Endodermal cell (in vitro differentiated cells): ENCODE data around the gene NCKAP5. TPM values are rescaled to one million over a fixed set of nuclear protein-coding genes. Genes with fewer than 3 reads are reported as not detected.

ENCODE experiments used
- DNase-seq: peaks from one replicate; pipeline ENCODE4 v3.0.0-alpha.2; 2017
- H3K27ac ChIP-seq: 2 replicates; pipeline ENCODE4 v1.5.1; 2013; ENCODE audit warnings: mild to moderate bottlenecking, low read depth, low read length, moderate library complexity
- H3K27me3 ChIP-seq: 2 replicates; pipeline ENCODE4 v1.6.1; 2013; ENCODE audit warnings: mild to moderate bottlenecking, low read length, moderate library complexity; ENCODE audit not compliant: insufficient read depth, control insufficient read depth, poor library complexity, severe bottlenecking
- H3K36me3 ChIP-seq: 2 replicates; pipeline ENCODE4 v1.7.0; 2013; ENCODE audit warnings: mild to moderate bottlenecking, low read length, moderate library complexity; ENCODE audit not compliant: control insufficient read depth, insufficient read depth
- H3K4me1 ChIP-seq: one replicate; pipeline ENCODE4 v1.7.0; 2013; ENCODE audit warnings: low read length; ENCODE audit not compliant: control insufficient read depth, insufficient read depth
- H3K4me3 ChIP-seq: 2 replicates; pipeline ENCODE4 v1.5.1; 2013; ENCODE audit warnings: mild to moderate bottlenecking, low read length, moderate library complexity
- H3K9ac ChIP-seq: 2 replicates; pipeline ENCODE4 v1.6.1; 2013; ENCODE audit warnings: mild to moderate bottlenecking, low read length, moderate library complexity; ENCODE audit not compliant: poor library complexity, severe bottlenecking; ENCODE audit errors: extremely low read depth
- H3K9me3 ChIP-seq: 2 replicates; pipeline ENCODE4 v1.6.1; 2013; ENCODE audit warnings: mild to moderate bottlenecking, low read length, moderate library complexity; ENCODE audit not compliant: control insufficient read depth
- H3K27ac Mint-ChIP-seq: 2 replicates; pipeline ENCODE4 v1.8.0; 2020; ENCODE audit warnings: mixed read lengths
- H3K27me3 Mint-ChIP-seq: 2 replicates; pipeline ENCODE4 v1.8.0; 2021; ENCODE audit warnings: mild to moderate bottlenecking, mixed read lengths; ENCODE audit not compliant: insufficient read depth
- H3K36me3 Mint-ChIP-seq: 2 replicates; pipeline ENCODE4 v1.8.0; 2020; ENCODE audit warnings: low read depth, mixed read lengths
- H3K4me1 Mint-ChIP-seq: 2 replicates; pipeline ENCODE4 v1.8.0; 2020; ENCODE audit warnings: mixed read lengths
- H3K4me3 Mint-ChIP-seq: 2 replicates; pipeline ENCODE4 v1.8.0; 2020; ENCODE audit warnings: mild to moderate bottlenecking, moderate library complexity, mixed read lengths
- H3K9me3 Mint-ChIP-seq: 2 replicates; pipeline ENCODE4 v1.8.0; 2020; ENCODE audit warnings: mild to moderate bottlenecking, mixed read lengths
- WGBS, 2 experiments: methylation state at CpG; one replicate each; pipeline versions ENCODE4 v1.1.5 to v1.1.7; 2013; ENCODE audit warnings: missing lambda C conversion rate in 2 of 2, mixed read lengths in 1 of 2; ENCODE audit not compliant: insufficient coverage in 1 of 2, insufficient read length in 1 of 2; 5-methylcytosine and 5-hydroxymethylcytosine counted together
- total RNA-seq, 2 donors: library from RNA; stranded (reverse); fragmentation: NEBNext Ultra II Directional in 1 of 2; extraction: Animal tissue kit (Norgen Biotek cat#: 25700) in 1 of 2; gene quantifications; 2 replicates in 1 of 2; 3 replicates in 1 of 2; pipeline ENCODE4 v1.2.1, GENCODE V29; 2021
- TF ChIP-seq, protein P1 (sequence below): fragments of 200-600 bp; sonication (generic); conservative IDR thresholded peaks from 2 replicates; pipeline ENCODE4 v1.5.0; 2021; ENCODE audit warnings: antibody characterized with exemption, mild to moderate bottlenecking

The NCKAP5 gene
- total RNA-seq, 2 donors from 2014 or later = 0.58 to 0.92 TPM

DNA sequence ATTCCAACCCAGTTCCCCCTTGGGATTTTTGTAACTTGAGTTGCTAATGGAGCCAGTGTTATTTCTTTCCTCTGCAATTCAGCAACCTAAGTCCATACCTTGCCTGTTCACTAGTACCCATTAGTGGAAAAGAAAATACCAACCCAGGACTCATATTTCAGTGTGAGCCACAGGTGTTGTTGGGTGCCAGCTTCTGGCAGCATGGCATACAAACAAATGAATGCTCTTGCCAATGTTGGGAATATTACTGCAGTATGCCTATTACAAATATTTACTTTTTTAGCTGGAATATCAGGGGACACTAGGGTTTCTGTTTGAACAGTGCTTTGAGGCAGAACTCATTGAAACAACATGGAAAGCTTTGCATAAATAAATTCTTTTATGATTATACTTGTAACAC, 130.2 kb downstream of the NCKAP5 start:
- no peak overlapping the region for H3K9ac ChIP-seq
- H3K9me3 Mint-ChIP-seq = no peaks in the 10 kb centered on the region
- peaks cover 6% of the 10 kb centered on the region for H3K27me3 Mint-ChIP-seq
- no peaks in the 10 kb centered on the region for H3K9me3 ChIP-seq
- no peak for DNase-seq
- peaks cover 27% of the 10 kb centered on the region for H3K4me1 Mint-ChIP-seq
- no peak overlapping the region for H3K27ac ChIP-seq
- H3K4me3 Mint-ChIP-seq = no peak overlapping the region
- H3K36me3 ChIP-seq = no peaks in the 10 kb centered on the region
- peaks cover 14% of the 10 kb centered on the region for H3K4me1 ChIP-seq
- no peak overlapping the region for H3K4me3 ChIP-seq
- no peak overlapping the region for H3K27ac Mint-ChIP-seq
- TF ChIP-seq, protein P1, sequence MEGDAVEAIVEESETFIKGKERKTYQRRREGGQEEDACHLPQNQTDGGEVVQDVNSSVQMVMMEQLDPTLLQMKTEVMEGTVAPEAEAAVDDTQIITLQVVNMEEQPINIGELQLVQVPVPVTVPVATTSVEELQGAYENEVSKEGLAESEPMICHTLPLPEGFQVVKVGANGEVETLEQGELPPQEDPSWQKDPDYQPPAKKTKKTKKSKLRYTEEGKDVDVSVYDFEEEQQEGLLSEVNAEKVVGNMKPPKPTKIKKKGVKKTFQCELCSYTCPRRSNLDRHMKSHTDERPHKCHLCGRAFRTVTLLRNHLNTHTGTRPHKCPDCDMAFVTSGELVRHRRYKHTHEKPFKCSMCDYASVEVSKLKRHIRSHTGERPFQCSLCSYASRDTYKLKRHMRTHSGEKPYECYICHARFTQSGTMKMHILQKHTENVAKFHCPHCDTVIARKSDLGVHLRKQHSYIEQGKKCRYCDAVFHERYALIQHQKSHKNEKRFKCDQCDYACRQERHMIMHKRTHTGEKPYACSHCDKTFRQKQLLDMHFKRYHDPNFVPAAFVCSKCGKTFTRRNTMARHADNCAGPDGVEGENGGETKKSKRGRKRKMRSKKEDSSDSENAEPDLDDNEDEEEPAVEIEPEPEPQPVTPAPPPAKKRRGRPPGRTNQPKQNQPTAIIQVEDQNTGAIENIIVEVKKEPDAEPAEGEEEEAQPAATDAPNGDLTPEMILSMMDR = no peak
- no peaks in the 10 kb centered on the region for H3K36me3 Mint-ChIP-seq
- H3K27me3 ChIP-seq = no peaks in the 10 kb centered on the region

DNA sequence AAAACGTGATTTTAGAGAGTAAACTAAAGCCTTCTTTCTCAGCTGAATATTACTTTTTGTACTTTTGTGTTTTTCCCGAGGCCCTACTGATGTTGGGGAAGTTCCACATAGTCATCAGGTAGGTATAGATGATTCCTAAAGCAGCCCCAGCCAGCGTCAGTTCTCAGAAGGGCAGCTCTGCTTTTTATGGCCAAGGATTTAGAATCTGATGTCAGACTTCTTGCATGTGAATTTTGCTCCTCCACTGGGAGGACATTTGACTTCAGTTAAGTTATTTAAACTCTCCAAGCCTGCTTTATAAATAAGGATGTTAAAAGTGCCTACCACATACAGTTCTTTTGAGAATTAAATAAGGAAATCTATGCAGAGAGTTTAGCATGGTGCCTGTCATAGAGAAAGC, 130.8 kb downstream of the NCKAP5 start:
- TF ChIP-seq, protein P1 = no peak
- H3K9me3 ChIP-seq = no peaks in the 10 kb centered on the region
- Mint-ChIP-seq H3K27ac (no peak overlapping the region), H3K27me3 (peaks cover 6% of the 10 kb centered on the region), H3K4me3 (no peak overlapping the region), H3K9me3 (no peaks in the 10 kb centered on the region), H3K4me1 (peaks cover 26% of the 10 kb centered on the region), H3K36me3 (no peaks in the 10 kb centered on the region)
- no peak overlapping the region for H3K4me3 ChIP-seq
- no peak overlapping the region for H3K9ac ChIP-seq
- no peak for DNase-seq
- H3K4me1 ChIP-seq = peaks cover 12% of the 10 kb centered on the region
- no peak overlapping the region for H3K27ac ChIP-seq
- H3K36me3 ChIP-seq = no peaks in the 10 kb centered on the region
- no peaks in the 10 kb centered on the region for H3K27me3 ChIP-seq
- 75 to 100% methylated on average over 1 to 3 of the region's 3 CpGs for WGBS, 2 experiments

DNA sequence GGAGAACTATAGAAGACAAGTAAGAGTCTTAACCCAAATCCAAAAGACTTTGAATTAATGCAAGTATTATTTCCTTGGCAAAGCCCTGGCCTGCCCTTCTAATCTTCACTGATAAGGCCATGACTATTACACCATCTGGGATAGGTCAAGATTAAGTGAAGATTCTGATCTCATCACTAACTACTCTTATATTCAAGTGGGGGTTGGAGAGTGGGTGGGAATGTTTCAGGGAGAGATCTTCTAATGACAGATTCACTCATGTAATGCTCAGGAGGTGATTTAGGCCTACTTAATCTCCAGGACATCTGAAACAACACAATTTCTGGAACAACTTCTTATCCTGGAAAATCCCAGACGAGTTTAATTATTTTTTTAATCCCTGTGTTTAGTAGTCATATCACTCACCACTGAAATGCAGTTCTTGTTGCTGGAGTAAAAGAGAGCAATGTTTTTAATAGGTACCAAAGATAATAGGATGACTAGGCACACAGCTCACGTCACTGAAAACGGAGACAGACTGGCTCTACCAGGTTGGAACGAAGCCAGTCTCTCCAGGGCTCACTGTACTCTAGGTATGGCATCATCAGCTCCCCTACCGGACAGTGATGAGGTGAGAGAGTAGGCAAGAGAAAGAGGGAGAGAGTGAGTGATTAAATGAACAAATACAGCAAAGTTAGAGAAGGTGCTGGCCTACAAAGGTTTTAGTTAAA, 133.1 kb downstream of the NCKAP5 start:
- Histone ChIP-seq H3K9ac (no peak overlapping the region), H3K9me3 (no peaks in the 10 kb centered on the region), H3K27me3 (no peaks in the 10 kb centered on the region), H3K36me3 (no peaks in the 10 kb centered on the region), H3K27ac (no peak overlapping the region), H3K4me1 (peaks cover 12% of the 10 kb centered on the region), H3K4me3 (no peak overlapping the region)
- no peaks in the 10 kb centered on the region for H3K9me3 Mint-ChIP-seq
- no peak overlapping the region for H3K4me3 Mint-ChIP-seq
- H3K27me3 Mint-ChIP-seq = peaks cover 4% of the 10 kb centered on the region
- TF ChIP-seq, protein P1 = no peak
- H3K27ac Mint-ChIP-seq = no peak overlapping the region
- H3K4me1 Mint-ChIP-seq = peaks cover 38% of the 10 kb centered on the region
- H3K36me3 Mint-ChIP-seq = no peaks in the 10 kb centered on the region
- DNase-seq = no peak
- 88 to 96% methylated on average over 4 to 5 of the region's 5 CpGs for WGBS, 2 experiments
